Neural crest cell (in vitro differentiated cells): ENCODE measurements around the gene DOCK9. TPM values are rescaled to one million over a fixed set of nuclear protein-coding genes. Genes with fewer than 3 reads are reported as not detected.

Experiments
- DNase-seq: peaks from one replicate; pipeline ENCODE4 v3.0.0; 2021; ENCODE audit warnings: low read depth, mixed read lengths, low spot score
- H3K27ac Mint-ChIP-seq: one replicate; pipeline ENCODE4 v1.8.0; 2021; ENCODE audit warnings: mild to moderate bottlenecking, mixed read lengths; ENCODE audit not compliant: unreplicated experiment
- H3K27me3 Mint-ChIP-seq: 2 replicates; pipeline ENCODE4 v1.8.0; 2021; ENCODE audit warnings: low read depth, mild to moderate bottlenecking, mixed read lengths
- H3K36me3 Mint-ChIP-seq: 2 replicates; pipeline ENCODE4 v1.8.0; 2021; ENCODE audit warnings: low read depth, mild to moderate bottlenecking, mixed read lengths
- H3K4me1 Mint-ChIP-seq: 2 replicates; pipeline ENCODE4 v1.8.0; 2021; ENCODE audit warnings: mixed read lengths
- H3K4me3 Mint-ChIP-seq: one replicate; pipeline ENCODE4 v1.8.0; 2021; ENCODE audit warnings: mild to moderate bottlenecking, mixed read lengths
- H3K9me3 Mint-ChIP-seq: 2 replicates; pipeline ENCODE4 v1.8.0; 2021; ENCODE audit warnings: mixed read lengths
- CTCF ChIP-seq: fragments of 200-600 bp; sonication (generic); conservative IDR thresholded peaks from 2 replicates; pipeline ENCODE4 v1.5.0; 2021; ENCODE audit warnings: antibody characterized with exemption, mild to moderate bottlenecking
- total RNA-seq: library from RNA; stranded (reverse); gene quantifications from 2 replicates; pipeline ENCODE4 v1.2.1, GENCODE V29; 2021

The DOCK9 gene
- total RNA-seq, 1 donor from 2014 or later: 6.9 TPM

GRCh38 chr13:98801626-98802418 is 176.0 kb downstream of the DOCK9 start:
- no peaks in the 10 kb centered on the region for H3K4me1 Mint-ChIP-seq
- no peaks in the 10 kb centered on the region for H3K27me3 Mint-ChIP-seq
- TF ChIP-seq CTCF: no peak
- no peak overlapping the region for H3K4me3 Mint-ChIP-seq
- no peaks in the 10 kb centered on the region for H3K36me3 Mint-ChIP-seq
- no peak overlapping the region for H3K27ac Mint-ChIP-seq
- H3K9me3 Mint-ChIP-seq: no peaks in the 10 kb centered on the region
- DNase-seq: no peak

GRCh38 chr13:98800078-98800477 is 177.8 kb downstream of the DOCK9 start:
- Mint-ChIP-seq H3K27me3 (no peaks in the 10 kb centered on the region), H3K4me3 (no peak overlapping the region), H3K4me1 (no peaks in the 10 kb centered on the region), H3K27ac (no peak overlapping the region), H3K36me3 (no peaks in the 10 kb centered on the region), H3K9me3 (no peaks in the 10 kb centered on the region)
- no peak for TF ChIP-seq CTCF
- no peak for DNase-seq

GRCh38 chr13:98798849-98799645 is 178.8 kb downstream of the DOCK9 start:
- Mint-ChIP-seq H3K27me3 (no peaks in the 10 kb centered on the region), H3K4me1 (no peaks in the 10 kb centered on the region), H3K9me3 (no peaks in the 10 kb centered on the region), H3K27ac (no peak overlapping the region), H3K36me3 (no peaks in the 10 kb centered on the region), H3K4me3 (no peak overlapping the region)
- no peak for DNase-seq
- no peak for TF ChIP-seq CTCF

- Mint-ChIP-seq H3K4me1 (no peaks in the 10 kb centered on the region), H3K4me3 (no peak overlapping the region), H3K9me3 (no peaks in the 10 kb centered on the region)
Measured at GRCh38 chr13:98797456-98797855, 180.4 kb downstream of the DOCK9 start.

GRCh38 chr13:98796798-98797197 is 181.1 kb downstream of the DOCK9 start:
- no peaks in the 10 kb centered on the region for H3K9me3 Mint-ChIP-seq
- H3K27ac Mint-ChIP-seq: no peak overlapping the region
- no peaks in the 10 kb centered on the region for H3K27me3 Mint-ChIP-seq
- no peak for TF ChIP-seq CTCF
- no peak for DNase-seq
- no peak overlapping the region for H3K4me3 Mint-ChIP-seq
- no peaks in the 10 kb centered on the region for H3K4me1 Mint-ChIP-seq
- H3K36me3 Mint-ChIP-seq: no peaks in the 10 kb centered on the region

More at GRCh38 chr13:98797456-98797855, 180.4 kb downstream of the DOCK9 start:
- H3K36me3 Mint-ChIP-seq: no peaks in the 10 kb centered on the region
- no peak overlapping the region for H3K27ac Mint-ChIP-seq
- no peak for TF ChIP-seq CTCF
- no peaks in the 10 kb centered on the region for H3K27me3 Mint-ChIP-seq
- DNase-seq: no peak
